Nephron (organoid): ENCODE measurements around the gene THADA.

Source experiments
- H3K27ac Mint-ChIP-seq, 3 experiments: 2 replicates each; pipeline ENCODE4 v1.8.0; 2020; ENCODE audit warnings: mixed read lengths in 3 of 3, mild to moderate bottlenecking in 2 of 3, moderate library complexity in 1 of 3
- H3K27me3 Mint-ChIP-seq: 2 replicates; pipeline ENCODE4 v1.8.0; 2021; ENCODE audit warnings: low read depth, mild to moderate bottlenecking, moderate library complexity, mixed read lengths
- H3K36me3 Mint-ChIP-seq: 2 replicates; pipeline ENCODE4 v1.8.0; 2020; ENCODE audit warnings: low read depth, mixed read lengths
- H3K4me1 Mint-ChIP-seq: 2 replicates; pipeline ENCODE4 v1.8.0; 2020; ENCODE audit warnings: mixed read lengths
- H3K4me3 Mint-ChIP-seq, 3 experiments: 2 replicates each; pipeline ENCODE4 v1.8.0; 2020; ENCODE audit warnings: mild to moderate bottlenecking in 3 of 3, mixed read lengths in 3 of 3, moderate library complexity in 2 of 3
- H3K9me3 Mint-ChIP-seq: 2 replicates; pipeline ENCODE4 v1.8.0; 2020; ENCODE audit warnings: mixed read lengths
- CTCF ChIP-seq, 3 experiments: fragments of 200-600 bp; sonication (generic); IDR thresholded peaks; one replicate each; pipeline ENCODE4 v1.5.0; 2021; ENCODE audit warnings: antibody characterized with exemption in 3 of 3; ENCODE audit not compliant: unreplicated experiment in 3 of 3

Gene THADA

GRCh38 chr2:43306197-43306596 lies 289.6 kb downstream of the THADA start:
- H3K27ac Mint-ChIP-seq = no peak overlapping the region
- H3K4me1 Mint-ChIP-seq = peaks cover 41% of the 10 kb centered on the region
- H3K4me3 Mint-ChIP-seq = no peak overlapping the region
- TF ChIP-seq CTCF (IDR thresholded peaks at IDR 0.05; ENCODE audit: unreplicated experiment in 3 of 3) = no peak
- no peaks in the 10 kb centered on the region for H3K27me3 Mint-ChIP-seq
- H3K36me3 Mint-ChIP-seq = no peaks in the 10 kb centered on the region
- H3K9me3 Mint-ChIP-seq = no peaks in the 10 kb centered on the region

GRCh38 chr2:43305517-43305916 lies 290.3 kb downstream of the THADA start:
- TF ChIP-seq CTCF (IDR thresholded peaks at IDR 0.05; ENCODE audit: unreplicated experiment in 3 of 3) = no peak
- peak overlapping the region in 1 of 3 experiments; percentile 60 for H3K4me3 Mint-ChIP-seq
- H3K27me3 Mint-ChIP-seq = no peaks in the 10 kb centered on the region
- peak overlapping the region; percentile 25 to 89 (median 87) for H3K27ac Mint-ChIP-seq
- H3K9me3 Mint-ChIP-seq = no peaks in the 10 kb centered on the region
- H3K4me1 Mint-ChIP-seq = peaks cover 41% of the 10 kb centered on the region
- no peaks in the 10 kb centered on the region for H3K36me3 Mint-ChIP-seq

GRCh38 chr2:43305012-43305411 lies 290.8 kb downstream of the THADA start:
- H3K36me3 Mint-ChIP-seq = no peaks in the 10 kb centered on the region
- H3K27ac Mint-ChIP-seq = peak overlapping the region; percentile 25 to 89 (median 87)
- no peaks in the 10 kb centered on the region for H3K9me3 Mint-ChIP-seq
- H3K4me1 Mint-ChIP-seq = peaks cover 43% of the 10 kb centered on the region
- no peak for TF ChIP-seq CTCF (IDR thresholded peaks at IDR 0.05; ENCODE audit: unreplicated experiment in 3 of 3)
- no peaks in the 10 kb centered on the region for H3K27me3 Mint-ChIP-seq
- peak overlapping the region in 1 of 3 experiments; percentile 60 for H3K4me3 Mint-ChIP-seq

- Mint-ChIP-seq H3K4me3 (no peak overlapping the region), H3K36me3 (no peaks in the 10 kb centered on the region), H3K27ac (peak overlapping the region; percentile 18 to 89 (median 20)), H3K27me3 (no peaks in the 10 kb centered on the region), H3K9me3 (no peaks in the 10 kb centered on the region), H3K4me1 (peaks cover 43% of the 10 kb centered on the region)
- TF ChIP-seq CTCF (IDR thresholded peaks at IDR 0.05; ENCODE audit: unreplicated experiment in 3 of 3) = no peak
Observed at GRCh38 chr2:43303889-43304288, 291.9 kb downstream of the THADA start.

GRCh38 chr2:43302961-43303494 lies 292.8 kb downstream of the THADA start:
- H3K27me3 Mint-ChIP-seq = no peaks in the 10 kb centered on the region
- no peaks in the 10 kb centered on the region for H3K9me3 Mint-ChIP-seq
- H3K4me3 Mint-ChIP-seq = no peak overlapping the region
- peak overlapping the region in 2 of 3 experiments; percentile 63 to 73 for H3K27ac Mint-ChIP-seq
- peaks cover 47% of the 10 kb centered on the region for H3K4me1 Mint-ChIP-seq
- TF ChIP-seq CTCF (IDR thresholded peaks at IDR 0.05; ENCODE audit: unreplicated experiment in 3 of 3) = no peak
- H3K36me3 Mint-ChIP-seq = peaks cover 4% of the 10 kb centered on the region
